HepG2 (cell line): ENCODE data around the gene ENTPD5. TPM values are rescaled to one million over a fixed set of nuclear protein-coding genes. Genes with fewer than 3 reads are reported as not detected.

ENCODE experiments used
- CCDC6 ChIP-seq: sonication (generic); formaldehyde crosslinking; IDR thresholded peaks from 2 replicates; pipeline ENCODE4 v1.8.1; 2022; ENCODE audit warnings: mild to moderate bottlenecking, missing genetic modification reagents, moderate library complexity
- DDIT3 ChIP-seq: sonication (generic); formaldehyde crosslinking; IDR thresholded peaks from 2 replicates; pipeline ENCODE4 v1.4.0; 2020; ENCODE audit warnings: mild to moderate bottlenecking, missing genetic modification reagents
- EZH2 ChIP-seq: conservative IDR thresholded peaks from 2 replicates; pipeline ENCODE4 v1.6.1; 2012; ENCODE audit warnings: mild to moderate bottlenecking, low read depth, low read length, moderate library complexity
- FOXA1 ChIP-seq, 2 experiments: fragments of 450-650 bp in 1 of 2; sonication (generic) in 1 of 2; formaldehyde crosslinking in 1 of 2; IDR thresholded peaks; 2 replicates each; pipeline versions ENCODE4 v1.4.0 to v1.6.1; 2016 to 2020; ENCODE audit warnings: missing genetic modification reagents in 1 of 2
- NFATC3 ChIP-seq: sonication (generic); formaldehyde crosslinking; IDR thresholded peaks from 2 replicates; pipeline ENCODE4 v1.5.1; 2020; ENCODE audit warnings: mild to moderate bottlenecking, missing genetic modification reagents
- NR2F1 ChIP-seq, 2 experiments: fragments of 450-650 bp in 1 of 2; formaldehyde crosslinking in 1 of 2; IDR thresholded peaks; 2 replicates each; pipeline versions ENCODE4 v1.5.0 to v1.6.1; 2016 to 2020; ENCODE audit warnings: mild to moderate bottlenecking in 1 of 2, missing compliant biosample characterization in 1 of 2, missing genetic modification reagents in 1 of 2, moderate library complexity in 1 of 2
- REPIN1 ChIP-seq: sonication (generic); formaldehyde crosslinking; IDR thresholded peaks from 2 replicates; pipeline ENCODE4 v1.8.0; 2022; ENCODE audit warnings: missing genetic modification reagents, low read depth, mild to moderate bottlenecking, borderline replicate concordance
- RFX3 ChIP-seq: IDR thresholded peaks from 2 replicates; pipeline ENCODE4 v1.6.1; 2016; ENCODE audit warnings: missing biosample characterization, missing genetic modification reagents
- TFDP1 ChIP-seq: IDR thresholded peaks from 2 replicates; pipeline ENCODE4 v1.6.1; 2016; ENCODE audit warnings: missing compliant biosample characterization, missing genetic modification reagents, borderline replicate concordance
- TRIM22 ChIP-seq: fragments of 450-650 bp; IDR thresholded peaks from 2 replicates; pipeline ENCODE4 v1.6.1; 2017
- TRIM24 ChIP-seq: sonication (generic); formaldehyde crosslinking; IDR thresholded peaks from 2 replicates; pipeline ENCODE4 v1.8.0; 2022; ENCODE audit warnings: mild to moderate bottlenecking, missing genetic modification reagents
- XBP1 ChIP-seq: sonication (generic); formaldehyde crosslinking; IDR thresholded peaks from 2 replicates; pipeline ENCODE4 v1.5.0; 2020; ENCODE audit warnings: missing genetic modification reagents
- YEATS2 ChIP-seq: sonication (generic); formaldehyde crosslinking; IDR thresholded peaks from 2 replicates; pipeline ENCODE4 v1.4.0; 2020; ENCODE audit warnings: missing genetic modification reagents, borderline replicate concordance
- ZMAT5 ChIP-seq: sonication (generic); formaldehyde crosslinking; IDR thresholded peaks from 2 replicates; pipeline ENCODE4 v1.5.0; 2020; ENCODE audit warnings: mild to moderate bottlenecking, low read depth, missing genetic modification reagents, borderline replicate concordance
- ZNF546 ChIP-seq: sonication (generic); formaldehyde crosslinking; conservative IDR thresholded peaks from 2 replicates; pipeline ENCODE4 v1.8.1; 2023; ENCODE audit warnings: mild to moderate bottlenecking, missing genetic modification reagents
- ZNF678 ChIP-seq: sonication (generic); formaldehyde crosslinking; IDR thresholded peaks from 2 replicates; pipeline ENCODE4 v1.4.0; 2020; ENCODE audit warnings: mild to moderate bottlenecking, missing genetic modification reagents
- ZSCAN20 ChIP-seq: sonication (generic); formaldehyde crosslinking; IDR thresholded peaks from 2 replicates; pipeline ENCODE4 v1.4.0; 2020; ENCODE audit warnings: missing genetic modification reagents, mild to moderate bottlenecking, borderline replicate concordance
- polyA plus RNA-seq, 8 experiments: library from polyadenylated mRNA; depleted of rRNA in 3 of 8; stranded (reverse) in 7 of 8; unstranded in 1 of 8; fragments of >200 nt; fragmentation: Illumina TruSeq in 4 of 8; extraction: Trizol in 4 of 8; gene quantifications; 2 replicates each; pipeline versions ENCODE4 v1.2.1 to v1.2.3, GENCODE V29; 2011 to 2016; ENCODE audit warnings: low read depth in 4 of 8, missing spikeins in 1 of 8, mixed read lengths in 1 of 8; ENCODE audit not compliant: insufficient read depth in 1 of 8
- total RNA-seq, 5 experiments: library from RNA; depleted of rRNA; stranded (reverse); fragments of >200 nt; fragmentation: Illumina TruSeq; extraction: Trizol; gene quantifications; 2 replicates each; pipeline ENCODE4 v1.2.3, GENCODE V29; 2016; ENCODE audit warnings: low read depth in 1 of 5
- TF ChIP-seq, protein P1 (sequence below): sonication (generic); formaldehyde crosslinking; IDR thresholded peaks from 2 replicates; pipeline ENCODE4 v1.5.0; 2020; ENCODE audit warnings: mild to moderate bottlenecking, missing genetic modification reagents, moderate library complexity
- TF ChIP-seq, protein P2 (sequence below): sonication (generic); formaldehyde crosslinking; IDR thresholded peaks from 2 replicates; pipeline ENCODE4 v1.5.1; 2020; ENCODE audit warnings: missing genetic modification reagents, mild to moderate bottlenecking, borderline replicate concordance

ENTPD5 gene
- total and polyA plus RNA-seq, 2 of the 13 experiments (the other 11 are each of a cell fraction or from before 2014, with no cell fraction given) = 33.8 to 43.3 TPM

- TF ChIP-seq ZMAT5 (CRISPR knock-in tag) (no peak), REPIN1 (peak; percentile 95), RFX3 (CRISPR knock-in tag) (peak; percentile 74), NFATC3 (CRISPR knock-in tag) (no peak; the same call in 1 of the 2 replicates), DDIT3 (CRISPR knock-in tag) (no peak), TFDP1 (CRISPR knock-in tag) (peak; percentile 76; the same call in 1 of the 2 replicates), ZSCAN20 (CRISPR knock-in tag) (no peak), XBP1 (CRISPR knock-in tag) (no peak), ZNF678 (CRISPR knock-in tag) (no peak; the same call in 1 of the 2 replicates), NR2F1 (CRISPR knock-in tag; IDR thresholded peaks at IDR 0.05) (peak in 1 of 2 experiments; percentile 73; a peak in 2 of 4 replicates), CCDC6 (CRISPR knock-in tag) (no peak; the same call in 1 of the 2 replicates), ZNF546 (CRISPR knock-in tag) (peak; percentile 76; the same call in 1 of the 2 replicates), TRIM24 (CRISPR knock-in tag) (no peak), YEATS2 (CRISPR knock-in tag) (peak; percentile 81; the same call in 1 of the 2 replicates), TRIM22 (no peak), FOXA1 (IDR thresholded peaks at IDR 0.05) (no peak), FOXA1 (CRISPR knock-in tag; IDR thresholded peaks at IDR 0.05) (peak; percentile 8; the same call in 1 of the 2 replicates), EZH2 (no peak)
- TF ChIP-seq, protein P1, sequence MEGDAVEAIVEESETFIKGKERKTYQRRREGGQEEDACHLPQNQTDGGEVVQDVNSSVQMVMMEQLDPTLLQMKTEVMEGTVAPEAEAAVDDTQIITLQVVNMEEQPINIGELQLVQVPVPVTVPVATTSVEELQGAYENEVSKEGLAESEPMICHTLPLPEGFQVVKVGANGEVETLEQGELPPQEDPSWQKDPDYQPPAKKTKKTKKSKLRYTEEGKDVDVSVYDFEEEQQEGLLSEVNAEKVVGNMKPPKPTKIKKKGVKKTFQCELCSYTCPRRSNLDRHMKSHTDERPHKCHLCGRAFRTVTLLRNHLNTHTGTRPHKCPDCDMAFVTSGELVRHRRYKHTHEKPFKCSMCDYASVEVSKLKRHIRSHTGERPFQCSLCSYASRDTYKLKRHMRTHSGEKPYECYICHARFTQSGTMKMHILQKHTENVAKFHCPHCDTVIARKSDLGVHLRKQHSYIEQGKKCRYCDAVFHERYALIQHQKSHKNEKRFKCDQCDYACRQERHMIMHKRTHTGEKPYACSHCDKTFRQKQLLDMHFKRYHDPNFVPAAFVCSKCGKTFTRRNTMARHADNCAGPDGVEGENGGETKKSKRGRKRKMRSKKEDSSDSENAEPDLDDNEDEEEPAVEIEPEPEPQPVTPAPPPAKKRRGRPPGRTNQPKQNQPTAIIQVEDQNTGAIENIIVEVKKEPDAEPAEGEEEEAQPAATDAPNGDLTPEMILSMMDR (CRISPR knock-in tag) = peak; percentile 55
- TF ChIP-seq, protein P2, sequence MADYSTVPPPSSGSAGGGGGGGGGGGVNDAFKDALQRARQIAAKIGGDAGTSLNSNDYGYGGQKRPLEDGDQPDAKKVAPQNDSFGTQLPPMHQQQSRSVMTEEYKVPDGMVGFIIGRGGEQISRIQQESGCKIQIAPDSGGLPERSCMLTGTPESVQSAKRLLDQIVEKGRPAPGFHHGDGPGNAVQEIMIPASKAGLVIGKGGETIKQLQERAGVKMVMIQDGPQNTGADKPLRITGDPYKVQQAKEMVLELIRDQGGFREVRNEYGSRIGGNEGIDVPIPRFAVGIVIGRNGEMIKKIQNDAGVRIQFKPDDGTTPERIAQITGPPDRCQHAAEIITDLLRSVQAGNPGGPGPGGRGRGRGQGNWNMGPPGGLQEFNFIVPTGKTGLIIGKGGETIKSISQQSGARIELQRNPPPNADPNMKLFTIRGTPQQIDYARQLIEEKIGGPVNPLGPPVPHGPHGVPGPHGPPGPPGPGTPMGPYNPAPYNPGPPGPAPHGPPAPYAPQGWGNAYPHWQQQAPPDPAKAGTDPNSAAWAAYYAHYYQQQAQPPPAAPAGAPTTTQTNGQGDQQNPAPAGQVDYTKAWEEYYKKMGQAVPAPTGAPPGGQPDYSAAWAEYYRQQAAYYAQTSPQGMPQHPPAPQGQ (CRISPR knock-in tag) = no peak
These were observed 69.0 kb downstream of the ENTPD5 start, which contains the start of the genes COQ6 and FAM161B (continued) for GRCh38 chr14:73949752-73950734.
